Mucosa of descending colon (tissue), 3 donors: ENCODE measurements around the gene FADS1. TPM values are rescaled to one million over a fixed set of nuclear protein-coding genes. Genes with fewer than 3 reads are reported as not detected.

ENCODE experiments used
- ATAC-seq: fragments of 200-7000 bp; cut with Tn5 transposase; one replicate; pipeline ENCODE4 v1.9.1; 2020; ENCODE audit warnings: mild to moderate bottlenecking, moderate library complexity
- DNase-seq, 3 donors: peaks; one replicate each; pipeline ENCODE4 v3.0.0-alpha.2; 2020
- H3K36me3 ChIP-seq: fragments of 200-600 bp; one replicate; pipeline ENCODE4 v1.8.0; 2021; ENCODE audit warnings: low read depth, mild to moderate bottlenecking
- H3K4me1 ChIP-seq: fragments of 200-600 bp; one replicate; pipeline ENCODE4 v1.8.0; 2021; ENCODE audit warnings: low read depth, mild to moderate bottlenecking
- H3K4me3 ChIP-seq: fragments of 200-600 bp; one replicate; pipeline ENCODE4 v1.8.0; 2021; ENCODE audit warnings: mild to moderate bottlenecking
- H3K9me3 ChIP-seq: fragments of 200-600 bp; one replicate; pipeline ENCODE4 v1.8.0; 2021; ENCODE audit warnings: mild to moderate bottlenecking
- CTCF ChIP-seq: fragments of 200-600 bp; IDR thresholded peaks from one replicate; pipeline ENCODE4 v1.8.0; 2022; ENCODE audit warnings: antibody characterized with exemption, mild to moderate bottlenecking
- intact Hi-C, 2 donors: fragments of 100-400 bp; cut with DNase I in 1 of 2; cut with micrococcal nuclease in 1 of 2; formaldehyde crosslinking; loops; one replicate each; pipeline versions ENCODE4 v1.11.0 to v1.11.1; 2022; cut with DNase I, micrococcal nuclease
- total RNA-seq, 3 donors: library from RNA; stranded (reverse); fragmentation: NEBNext Ultra II Directional in 2 of 3; extraction: Animal tissue kit (Norgen Biotek cat#: 25700) in 2 of 3; gene quantifications; one replicate each; pipeline versions ENCODE4 v1.2.1 to v1.2.4, GENCODE V29; 2021 to 2023
- donor health status: DM: no; HTN: no; CAD: no; lungs with moderate emphysema.
- donor health status: DM: no; HTN: no; CAD: no.
- donor health status: DM: no; HTN: yes; CAD: no.

The FADS1 gene
- total RNA-seq, 3 donors from 2014 or later: 2.8 to 17.3 (median 7.3) TPM

GRCh38 chr11:61800331-61801281 is 16.2 kb downstream of the FADS1 start:
- ATAC-seq (no peak), DNase-seq (no peak)
- intact Hi-C loops: loop anchor here in 1 of 2 donors (10.0 kb wide), 1 partner anchor 144 kb away; no protein-coding TSS in a partner anchor

GRCh38 chr11:61799665-61800284 is 17.0 kb downstream of the FADS1 start:
- intact Hi-C loops: loop anchor here in 1 of 2 donors (10.0 kb wide), 1 partner anchor 145 kb away; no protein-coding TSS in a partner anchor

More at GRCh38 chr11:61800331-61801281, 16.2 kb downstream of the FADS1 start:
- no peaks in the 10 kb centered on the region for H3K4me1 ChIP-seq
- H3K4me3 ChIP-seq: no peak overlapping the region
- TF ChIP-seq CTCF: no peak
- H3K36me3 ChIP-seq: no peaks in the 10 kb centered on the region
- no peaks in the 10 kb centered on the region for H3K9me3 ChIP-seq

GRCh38 chr11:61797263-61797944 is 19.4 kb downstream of the FADS1 start:
- no peaks in the 10 kb centered on the region for H3K9me3 ChIP-seq
- intact Hi-C loops: no loop called here
- peak in 2 of 3 donors; percentile 61 to 92 for DNase-seq
- peaks cover 13% of the 10 kb centered on the region for H3K4me1 ChIP-seq
- ATAC-seq: peak; percentile 45
- H3K36me3 ChIP-seq: no peaks in the 10 kb centered on the region
- peak; percentile 49 for TF ChIP-seq CTCF
- no peak overlapping the region for H3K4me3 ChIP-seq

More at GRCh38 chr11:61799665-61800284, 17.0 kb downstream of the FADS1 start:
- Histone ChIP-seq H3K4me3 (no peak overlapping the region), H3K36me3 (no peaks in the 10 kb centered on the region), H3K4me1 (no peaks in the 10 kb centered on the region), H3K9me3 (no peaks in the 10 kb centered on the region)
- ATAC-seq (no peak), DNase-seq (no peak)
- TF ChIP-seq CTCF: no peak

GRCh38 chr11:61795876-61796526 is 20.8 kb downstream of the FADS1 start:
- no peak for TF ChIP-seq CTCF
- ATAC-seq: no peak
- DNase-seq: no peak
- no peaks in the 10 kb centered on the region for H3K36me3 ChIP-seq
- H3K9me3 ChIP-seq: no peaks in the 10 kb centered on the region
- intact Hi-C loops: no loop called here
- no peak overlapping the region for H3K4me3 ChIP-seq
- peaks cover 20% of the 10 kb centered on the region for H3K4me1 ChIP-seq

GRCh38 chr11:61795459-61795858 is 21.3 kb downstream of the FADS1 start:
- no peak for DNase-seq
- Histone ChIP-seq H3K36me3 (no peaks in the 10 kb centered on the region), H3K4me1 (peaks cover 20% of the 10 kb centered on the region), H3K9me3 (no peaks in the 10 kb centered on the region), H3K4me3 (no peak overlapping the region)
- ATAC-seq: no peak
- no peak for TF ChIP-seq CTCF
- intact Hi-C loops: no loop called here
